Endometrium (tissue), 2 donors: ENCODE measurements around the gene IKZF3.
"Not testable (repeated sequence)": the region's sequence is repeated elsewhere in the genome, so short reads cannot be mapped to it uniquely, and the experiment has no call there.

ENCODE experiments used
- FAIRE-seq: peaks from 2 replicates; lab custom pipeline; 2012; peaks lifted over from hg19 to GRCh38; lab: Jason Lieb, UNC
- donor health status: control.
- donor health status: control.

Gene IKZF3

DNA sequence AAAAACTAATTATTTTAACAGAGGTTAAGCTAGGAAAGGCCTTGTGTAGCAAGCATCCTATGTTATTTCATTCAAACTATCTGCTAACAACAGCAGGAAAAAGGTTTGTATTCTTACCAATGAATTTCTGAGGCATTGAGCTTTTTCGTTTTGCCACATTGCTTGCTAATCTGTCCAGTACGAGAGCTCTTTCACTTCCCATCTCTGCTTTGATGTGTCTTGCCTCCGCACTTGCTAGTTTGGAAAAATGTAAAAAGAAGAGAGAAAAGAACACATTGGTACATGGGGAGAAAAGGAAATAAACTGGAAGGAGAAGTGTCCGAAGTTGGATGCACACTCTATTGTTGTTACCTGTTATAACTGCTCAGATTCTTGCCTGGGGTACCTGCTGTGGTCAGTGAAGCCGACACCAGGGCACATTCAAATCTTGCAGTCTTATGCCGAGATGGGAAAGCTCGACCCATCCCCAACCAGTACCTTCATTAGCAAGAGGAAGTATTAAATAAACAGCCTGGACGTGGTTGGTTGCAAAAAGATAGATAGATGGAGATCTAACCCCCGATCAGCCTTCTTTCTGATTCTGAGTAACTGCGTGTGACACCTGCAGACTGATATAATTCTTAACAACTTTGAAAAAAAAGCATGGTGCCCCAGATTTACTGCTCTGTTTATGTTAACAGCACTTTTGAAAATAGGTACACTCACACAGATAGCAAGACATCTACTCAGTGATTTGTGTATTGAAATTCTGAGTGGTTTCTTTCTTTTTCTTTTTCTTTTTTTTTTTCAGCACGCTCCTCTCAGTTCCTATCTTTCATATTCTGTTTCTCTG is 86.4 kb downstream of the IKZF3 start:
- FAIRE-seq, result no peak

DNA sequence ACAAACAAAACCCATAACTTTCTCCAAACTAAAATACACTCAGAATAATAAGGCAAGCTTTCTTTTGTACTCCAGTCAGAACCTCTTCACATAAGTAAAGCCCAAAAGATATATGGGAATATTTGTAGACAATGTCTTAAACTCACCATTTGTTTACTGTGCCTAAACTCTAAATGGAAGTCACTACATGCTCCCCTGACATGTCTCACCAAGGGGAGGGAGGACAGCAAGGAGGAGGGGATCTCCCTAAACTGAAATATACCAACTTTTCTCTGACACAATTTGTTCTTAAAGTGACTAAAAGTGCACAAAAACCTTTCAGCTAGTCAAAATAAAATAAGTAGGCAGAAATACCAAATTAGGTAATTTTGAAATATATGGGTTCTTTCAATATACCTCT is 87.9 kb downstream of the IKZF3 start:
- FAIRE-seq, result no peak

DNA sequence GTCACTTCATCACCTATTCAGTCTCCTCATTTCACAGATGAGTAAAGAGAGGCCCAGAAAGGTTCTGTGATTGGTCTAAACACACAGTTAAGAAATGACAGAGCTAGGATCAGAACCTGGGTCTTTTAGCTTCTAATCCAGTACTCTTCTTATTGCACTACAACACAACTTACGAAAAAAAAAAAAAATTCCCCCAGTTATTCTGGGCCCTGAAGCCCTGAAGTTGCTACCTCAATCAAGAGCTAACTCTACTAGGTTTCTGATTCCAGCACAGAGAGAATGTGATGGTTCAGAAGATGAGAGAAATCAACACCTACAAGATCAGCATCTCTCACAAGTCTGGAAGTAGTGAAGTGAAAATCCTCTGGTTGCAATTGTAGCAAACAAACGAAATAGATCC is 89.1 kb downstream of the IKZF3 start:
- no peak for FAIRE-seq

DNA sequence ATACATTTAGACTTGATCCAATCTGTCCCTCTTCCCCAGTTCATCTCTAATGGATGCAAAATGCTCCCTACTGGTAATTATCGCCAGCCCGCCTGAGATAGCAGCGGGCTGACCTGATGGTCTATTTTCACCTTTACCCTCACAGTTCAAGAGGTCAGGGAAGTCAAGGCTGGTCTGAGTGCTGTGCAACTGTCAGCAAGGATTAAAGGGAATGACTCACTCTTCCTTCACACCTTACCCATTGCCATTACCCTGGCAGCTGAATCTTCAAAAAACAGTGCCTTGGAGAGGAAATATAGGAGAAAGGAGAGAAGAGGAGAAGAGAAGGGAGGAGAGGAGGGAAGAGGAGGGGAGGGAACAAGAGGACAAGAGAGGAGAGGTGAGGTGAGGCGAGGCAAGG is 90.1 kb downstream of the IKZF3 start:
- no peak for FAIRE-seq

DNA sequence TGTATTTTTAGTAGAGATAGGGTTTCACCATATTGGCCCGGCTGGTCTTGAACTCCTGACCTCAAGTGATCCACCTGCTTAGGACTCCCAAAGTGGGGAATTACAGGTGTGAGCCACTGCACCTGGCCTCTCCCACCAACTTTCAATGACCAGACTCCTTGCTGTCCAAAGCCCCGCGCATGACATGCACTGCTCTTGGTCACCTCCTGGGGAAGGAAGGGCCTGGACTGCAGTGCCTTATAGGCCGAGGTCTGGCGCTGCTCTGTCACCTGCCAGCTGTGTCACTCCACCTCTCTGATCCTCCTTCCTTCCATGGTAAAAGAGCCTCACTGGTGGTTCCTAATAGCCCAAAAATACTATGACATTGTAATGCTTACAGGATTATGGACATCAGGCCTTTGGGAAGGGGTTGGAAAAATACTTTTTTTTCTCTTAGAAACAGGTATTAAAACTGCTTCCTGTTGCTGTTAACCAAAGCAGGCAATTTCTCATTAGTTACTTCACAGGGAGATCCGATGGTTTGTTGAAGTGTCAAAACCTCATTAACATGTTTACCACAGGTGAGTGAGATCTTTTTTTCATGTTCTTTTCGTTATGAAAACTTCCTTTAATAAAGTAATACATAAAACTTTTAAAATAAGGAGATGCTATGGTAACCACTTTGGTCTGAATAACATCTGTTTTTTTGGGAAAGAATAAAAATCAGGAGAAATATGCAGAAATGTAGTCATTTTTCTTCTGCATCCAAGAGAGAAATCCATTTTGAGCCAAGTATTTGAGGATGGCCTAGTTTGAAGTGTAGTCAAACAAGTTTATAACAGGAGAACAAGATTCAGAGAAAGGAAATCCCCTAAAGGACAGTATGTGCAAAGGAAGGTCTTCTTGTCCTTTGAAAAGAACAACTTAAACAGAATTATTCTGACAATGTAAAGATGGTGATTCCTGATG is 90.9 kb downstream of the IKZF3 start:
- no peak for FAIRE-seq

DNA sequence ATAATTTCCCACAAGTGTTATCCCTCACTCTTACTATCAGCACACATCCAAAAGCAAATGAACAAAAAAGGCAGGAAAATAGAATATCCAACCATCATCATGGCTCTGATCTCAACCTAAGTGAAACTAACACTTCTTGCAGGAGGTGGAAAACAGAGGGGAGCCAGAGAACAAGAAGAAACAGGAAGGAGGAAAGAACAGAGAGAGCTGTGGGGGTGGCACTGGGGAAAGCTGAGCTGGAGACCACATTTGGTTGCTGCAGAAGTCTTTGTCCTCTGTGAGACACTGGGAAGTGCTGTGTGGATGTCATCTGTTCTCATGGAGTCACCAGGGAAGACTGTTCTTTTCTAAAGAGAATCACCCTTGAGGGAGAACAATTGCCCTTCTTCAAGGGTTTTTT is 91.7 kb downstream of the IKZF3 start:
- no peak for FAIRE-seq

DNA sequence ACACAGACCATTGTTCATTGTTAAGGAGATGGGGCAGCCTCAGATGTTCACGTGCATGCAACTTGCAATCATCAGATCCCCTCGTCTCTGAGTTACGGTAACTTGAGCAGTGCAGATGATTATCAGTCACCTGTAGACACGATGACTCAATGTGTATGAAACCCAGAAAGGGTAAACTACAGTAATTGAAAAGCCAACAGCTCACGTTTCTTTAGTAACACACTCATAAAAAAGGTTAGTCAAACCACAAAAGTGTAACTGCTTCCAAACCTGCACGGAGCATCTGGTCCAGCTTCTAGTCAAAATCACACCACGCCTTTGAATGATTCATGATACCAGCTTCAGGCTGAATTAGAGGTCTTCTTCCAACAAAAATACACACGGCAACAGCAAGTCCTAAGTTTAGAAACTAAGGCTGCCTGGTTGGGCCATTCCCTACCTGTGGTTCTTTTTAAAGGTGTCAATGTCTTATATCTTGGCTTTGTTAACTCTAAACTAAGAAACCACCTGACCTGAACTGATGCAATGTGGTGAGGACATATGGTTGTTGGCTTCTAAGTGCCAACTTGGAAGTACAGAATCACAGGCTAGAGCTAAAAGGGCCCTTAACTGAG is 94.0 kb downstream of the IKZF3 start:
- FAIRE-seq, result no peak

DNA sequence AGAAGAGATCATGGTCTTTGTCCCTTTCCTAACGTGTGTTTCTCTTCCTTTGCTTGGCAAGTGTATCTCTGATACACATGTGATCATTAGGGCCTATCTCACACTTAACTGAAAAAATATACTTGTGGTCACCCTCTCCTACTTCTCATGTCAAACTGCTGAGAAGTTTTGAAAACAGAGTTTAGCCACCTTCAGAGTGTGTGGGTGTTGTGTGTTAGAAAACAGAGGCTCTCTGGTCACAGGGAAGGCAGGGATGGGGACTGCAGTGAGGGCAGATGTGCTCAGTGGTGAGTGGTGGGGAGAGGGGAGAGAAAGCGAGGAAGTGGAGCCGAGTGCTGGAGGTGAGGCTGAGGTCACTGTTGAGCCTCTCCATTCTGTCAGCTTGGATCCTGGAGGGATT is 97.0 kb downstream of the IKZF3 start:
- no peak for FAIRE-seq

DNA sequence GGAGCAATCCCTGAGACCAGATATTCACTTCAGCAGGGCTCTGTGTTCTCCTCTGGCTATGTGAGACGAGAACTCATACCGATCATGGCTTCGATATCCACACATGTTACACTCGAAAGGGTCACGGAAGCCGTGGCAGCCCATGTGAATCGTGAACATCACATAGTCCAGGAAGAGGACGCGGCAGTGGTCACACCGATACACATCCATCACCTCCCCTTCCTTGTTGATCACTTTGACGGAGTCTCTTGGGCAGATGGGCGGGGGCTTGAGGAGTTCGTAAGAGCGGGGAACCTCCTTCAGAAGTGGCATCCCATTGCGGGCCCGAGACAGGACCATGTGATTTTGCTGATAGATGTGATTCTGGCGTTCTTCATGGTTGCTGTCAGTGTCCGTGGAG is 98.3 kb downstream of the IKZF3 start:
- no peak for FAIRE-seq

DNA sequence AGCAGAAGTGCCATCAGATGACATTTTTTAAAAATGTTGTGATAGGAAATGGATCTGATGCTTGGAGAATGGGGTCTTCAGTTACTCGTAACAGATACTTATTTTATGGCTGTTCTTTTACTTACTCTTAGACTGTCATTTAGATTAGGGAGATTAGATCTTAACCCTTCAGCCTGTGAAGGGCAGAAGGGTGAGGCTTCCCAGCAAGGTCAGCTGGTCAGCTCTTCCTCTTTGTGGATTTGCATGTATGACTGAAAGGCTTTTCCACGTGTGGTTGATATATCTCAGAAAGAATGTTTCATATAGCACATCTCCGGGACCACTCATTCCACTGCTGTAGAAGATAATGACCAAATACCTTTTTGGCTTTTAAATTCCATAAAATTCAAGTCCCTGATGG is 98.9 kb downstream of the IKZF3 start:
- no peak for FAIRE-seq

DNA sequence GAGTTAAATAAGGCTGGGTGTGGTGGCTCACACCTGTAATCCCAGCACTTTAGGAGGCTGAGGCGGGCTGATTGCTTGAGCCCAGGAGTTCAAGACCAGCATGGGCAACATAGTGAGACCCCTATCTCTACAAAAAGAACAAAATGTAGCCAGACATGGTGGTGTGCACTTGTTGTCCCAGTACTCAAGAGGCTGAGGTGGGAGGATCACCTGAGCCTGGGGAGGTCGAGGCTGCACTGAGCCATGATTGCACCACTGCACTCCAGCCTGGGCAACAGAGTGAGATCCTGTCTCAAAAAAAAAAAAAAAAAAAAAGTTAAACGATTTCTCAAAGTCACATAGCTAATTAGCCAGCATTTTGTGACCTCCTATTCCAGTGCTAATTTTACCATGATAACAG is 99.9 kb downstream of the IKZF3 start:
- FAIRE-seq, result not testable (repeated sequence)

DNA sequence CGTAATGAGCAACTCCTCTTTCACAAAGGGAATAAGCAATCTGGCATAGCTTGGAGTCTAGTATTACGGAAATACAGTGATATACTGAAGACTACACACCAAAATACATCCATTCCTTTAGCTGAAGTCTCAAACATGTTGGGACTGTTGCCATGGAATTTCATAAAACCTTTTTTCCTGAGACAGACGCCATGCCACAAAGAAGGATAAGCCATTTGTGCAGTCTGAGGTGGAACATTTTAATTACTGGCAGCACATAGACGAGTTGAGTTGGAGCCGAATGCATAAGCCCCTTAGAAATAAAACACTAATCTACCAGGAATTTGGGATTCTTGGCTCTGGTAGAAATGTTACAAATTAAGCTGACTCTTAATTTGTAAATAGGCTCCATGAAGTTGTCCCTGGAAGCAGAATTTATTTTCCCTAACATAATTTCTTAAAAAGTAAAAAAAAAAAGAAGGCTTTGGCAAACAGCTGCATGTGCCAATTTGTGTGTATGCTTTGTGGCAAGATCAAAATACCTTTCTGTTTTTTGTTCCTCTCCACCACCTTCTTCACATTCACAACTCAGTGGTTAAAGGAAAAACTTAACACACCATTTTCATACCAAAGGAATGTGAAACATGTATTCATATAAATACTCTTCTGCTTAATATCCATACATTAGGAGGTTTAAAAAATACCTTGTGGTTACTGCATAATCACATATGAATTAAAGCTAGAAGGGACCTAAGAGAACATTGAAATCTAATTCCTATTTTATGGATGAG is 100.9 kb downstream of the IKZF3 start:
- no peak for FAIRE-seq

DNA sequence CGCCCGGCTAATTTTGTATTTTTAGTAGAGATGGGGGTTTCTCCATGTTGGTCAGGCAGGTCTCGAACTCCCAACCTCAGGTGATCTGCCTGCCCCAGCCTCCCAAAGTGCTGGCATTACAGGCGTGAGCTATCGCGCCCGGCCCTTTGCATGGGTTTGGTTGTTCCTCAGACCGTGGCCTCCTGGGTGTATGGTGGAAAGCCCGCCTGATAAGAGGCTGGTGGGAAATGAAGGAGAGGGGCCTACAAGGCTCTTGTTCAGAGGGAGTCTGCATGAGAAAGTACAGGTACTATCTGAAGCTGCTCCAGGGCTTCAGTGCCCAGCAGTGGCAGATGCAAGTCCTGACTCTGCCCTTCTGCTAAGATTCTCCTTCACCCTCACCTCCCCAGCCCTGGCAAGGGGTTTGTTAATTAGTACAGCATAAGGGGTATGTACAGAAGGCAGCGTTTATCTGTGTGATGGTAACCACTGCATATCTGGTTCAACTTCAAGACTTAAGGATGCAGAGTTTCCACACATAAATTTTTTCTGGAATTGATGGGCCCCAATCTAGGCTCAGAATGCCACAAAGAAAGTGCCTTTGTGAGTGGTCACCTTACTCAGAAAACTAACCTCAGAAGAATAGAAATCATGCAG is 102.1 kb downstream of the IKZF3 start:
- no peak for FAIRE-seq

DNA sequence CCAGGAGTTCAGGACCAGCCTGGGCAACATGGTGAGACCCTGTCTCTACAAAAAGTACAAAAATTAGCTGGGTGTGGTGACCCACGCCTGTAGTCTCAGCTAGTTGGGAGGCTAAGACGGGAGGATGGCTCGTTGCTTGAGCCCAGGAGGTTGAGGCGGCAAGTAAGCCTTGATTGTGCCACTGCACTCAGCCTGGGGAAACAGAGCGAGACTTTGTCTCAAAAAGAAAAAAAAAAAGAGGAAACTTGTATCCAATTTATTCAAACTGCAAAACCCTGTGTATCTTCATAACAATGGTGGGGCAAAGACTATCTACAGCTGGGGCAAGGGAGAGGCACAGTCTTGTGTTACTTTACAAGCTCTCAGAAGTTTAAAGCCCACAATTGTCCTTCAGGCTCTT is 104.9 kb downstream of the IKZF3 start:
- FAIRE-seq, result no peak

DNA sequence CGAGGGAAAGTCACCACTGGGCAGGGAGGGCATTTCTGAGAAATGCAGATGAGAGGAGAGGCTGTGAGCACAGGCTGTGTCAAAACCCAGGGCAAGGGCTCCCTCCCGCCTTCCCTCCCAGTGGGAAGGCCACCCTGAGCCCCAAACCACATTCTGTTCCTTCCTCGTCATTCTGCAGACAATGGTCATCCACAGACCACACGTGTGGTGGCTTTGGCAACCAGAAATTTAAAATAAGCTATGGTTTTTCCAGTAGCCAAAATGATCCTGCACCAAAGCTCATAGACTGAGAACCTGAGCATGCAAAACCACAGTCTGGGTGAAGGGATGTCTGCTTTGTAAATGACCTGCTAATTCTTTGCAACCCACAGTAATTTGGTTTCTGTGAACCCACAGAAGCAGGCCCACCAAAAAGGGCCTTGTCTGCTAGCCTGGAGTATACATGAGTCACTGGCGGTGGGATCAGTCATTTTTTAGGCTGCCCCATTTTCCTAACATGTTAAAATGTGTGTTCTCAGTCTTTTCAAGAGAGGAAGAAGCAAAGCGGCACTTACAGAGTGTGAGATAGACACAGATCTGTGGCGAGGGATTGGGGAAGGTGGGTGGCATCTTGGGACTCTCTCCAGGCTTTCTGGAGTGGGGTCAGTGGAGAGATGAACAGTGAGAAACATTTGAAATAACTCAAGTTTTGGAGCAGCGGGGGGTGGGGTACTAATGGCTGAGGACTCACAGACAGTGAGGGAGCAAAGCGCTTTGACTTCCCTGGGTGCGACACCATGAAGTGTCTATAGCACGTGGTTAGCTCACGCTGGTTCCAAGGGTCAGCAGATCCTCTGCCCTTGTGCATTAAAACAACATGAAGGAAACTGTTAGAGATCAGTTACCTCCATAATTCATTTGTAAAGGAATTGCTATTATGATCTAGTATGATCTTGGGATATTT is 105.9 kb downstream of the IKZF3 start:
- no peak for FAIRE-seq

DNA sequence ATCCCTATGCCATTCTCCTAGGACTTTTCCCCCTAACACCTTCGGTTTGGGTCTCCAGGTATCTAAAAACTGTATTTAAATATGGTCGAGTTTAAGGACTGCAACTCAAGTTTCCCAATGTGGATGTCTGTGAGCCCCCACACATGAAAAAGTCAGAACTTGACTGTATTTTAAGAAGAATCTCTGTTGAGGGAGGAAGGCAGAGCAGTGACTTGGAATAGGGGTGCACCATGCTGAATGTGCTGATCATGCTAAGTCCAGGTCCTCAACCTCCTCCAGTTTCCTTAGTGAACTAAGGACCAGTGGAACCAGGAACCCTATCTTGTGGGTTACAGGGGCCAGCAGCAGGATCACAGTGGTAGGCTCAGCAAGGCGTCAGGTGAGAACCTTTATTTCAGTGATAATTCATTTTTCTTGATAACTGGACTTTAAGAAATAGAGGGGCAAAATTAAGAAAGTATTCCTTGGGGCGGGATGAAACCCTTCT is 106.9 kb downstream of the IKZF3 start:
- no peak for FAIRE-seq

DNA sequence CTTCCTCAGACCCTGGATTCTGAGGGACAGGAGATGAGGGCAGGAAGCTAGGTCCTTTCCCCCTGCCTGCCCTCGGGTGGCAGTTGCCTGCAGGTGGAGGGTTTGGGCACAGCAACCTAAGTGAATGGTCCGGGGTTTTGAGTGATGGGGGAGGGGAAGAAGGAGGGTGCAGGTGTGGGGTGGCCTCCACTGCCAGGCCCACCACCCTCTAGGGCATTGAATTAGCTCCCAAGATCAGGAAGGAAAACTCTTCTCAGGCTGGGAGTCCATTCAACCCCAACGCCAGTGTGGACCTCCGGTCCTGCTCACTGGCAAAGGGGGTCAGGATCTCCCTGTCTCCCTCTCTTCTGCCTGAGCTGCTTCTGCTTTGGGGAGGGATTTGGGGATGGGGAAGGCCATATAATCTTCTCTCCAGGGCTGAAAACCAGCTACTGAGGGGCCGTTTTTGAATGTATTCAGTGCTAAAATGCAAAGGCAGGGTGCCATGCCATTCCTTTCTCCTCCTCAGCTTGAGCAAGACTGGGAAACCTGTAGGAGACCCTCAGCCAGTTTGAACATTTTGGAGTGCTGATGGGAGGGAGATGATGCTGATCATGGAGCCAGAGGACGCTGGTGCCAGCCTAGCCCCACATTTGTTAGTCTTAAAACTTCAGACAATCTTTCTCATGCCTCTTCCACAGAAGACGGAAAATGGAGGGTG is 107.6 kb downstream of the IKZF3 start:
- FAIRE-seq, result no peak

DNA sequence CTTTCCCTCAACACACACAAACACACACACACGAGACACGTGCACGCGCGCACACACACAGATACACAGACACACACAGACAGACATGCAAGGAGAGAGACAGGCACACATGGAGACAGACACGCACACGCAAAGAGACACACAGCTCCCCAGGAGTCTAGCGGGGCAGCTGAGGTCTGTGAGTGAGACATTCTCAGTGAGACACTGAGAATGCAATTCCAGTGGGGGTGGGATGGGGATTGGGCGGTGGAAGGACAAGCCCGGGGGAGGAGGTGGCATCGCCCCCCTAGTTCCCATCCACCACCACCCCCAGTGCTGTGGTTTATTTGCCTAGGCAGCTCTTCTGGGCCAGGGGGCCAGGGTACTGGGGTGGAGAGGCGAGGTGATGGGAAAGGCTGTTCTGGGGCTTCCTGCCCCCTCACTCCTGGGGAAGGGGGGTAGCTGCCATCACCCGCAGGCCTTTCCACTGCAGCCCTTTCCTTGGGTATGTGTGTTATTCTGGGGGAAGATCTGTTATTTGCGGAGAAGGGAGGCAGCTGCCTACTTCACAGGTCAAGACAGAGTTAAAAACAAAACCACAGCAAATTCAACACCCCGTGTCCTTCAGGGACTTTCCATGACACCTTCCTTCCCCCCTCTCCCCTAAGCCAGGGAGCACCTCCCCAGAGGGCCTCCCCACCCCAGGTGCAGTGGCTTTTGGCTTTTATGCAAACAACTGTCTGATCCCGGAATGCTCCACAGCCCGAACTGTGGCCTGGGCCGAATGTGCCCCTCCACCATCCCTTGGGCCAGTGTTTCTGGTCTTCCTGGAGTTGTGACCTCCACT is 108.3 kb downstream of the IKZF3 start:
- no peak for FAIRE-seq
